Left colon (tissue), 2 donors: Measurements from ENCODE around the gene ARHGAP24. TPM values are rescaled to one million over a fixed set of nuclear protein-coding genes. Genes with fewer than 3 reads are reported as not detected.
"Not testable (repeated sequence)": the region's sequence is repeated elsewhere in the genome, so short reads cannot be mapped to it uniquely, and the experiment has no call there.

Experiments
- ATAC-seq: fragments of 200-7000 bp; cut with Tn5 transposase; one replicate; pipeline ENCODE4 v1.9.1; 2020; ENCODE audit warnings: mild to moderate bottlenecking, moderate library complexity
- DNase-seq, 2 donors: peaks; one replicate each; pipeline ENCODE4 v3.0.0-alpha.2; 2020
- intact Hi-C, 2 donors: fragments of 100-400 bp; cut with DNase I in 1 of 2; cut with micrococcal nuclease in 1 of 2; formaldehyde crosslinking; loops; one replicate each; pipeline versions ENCODE4 v1.11.2 to v1.14.0; 2022; cut with DNase I, micrococcal nuclease
- total RNA-seq, 2 donors: library from RNA; stranded (reverse); fragmentation: NEBNext Ultra II Directional; extraction: Animal tissue kit (Norgen Biotek cat#: 25700); gene quantifications; one replicate each; pipeline ENCODE4 v1.2.1, GENCODE V29; 2021
- donor health status: DM: no; HTN: no; CAD: no.
- donor health status: DM: yes; HTN: yes; CAD: no.

Gene ARHGAP24
- total RNA-seq, 2 donors from 2014 or later, result 6.0 to 7.0 TPM

DNA sequence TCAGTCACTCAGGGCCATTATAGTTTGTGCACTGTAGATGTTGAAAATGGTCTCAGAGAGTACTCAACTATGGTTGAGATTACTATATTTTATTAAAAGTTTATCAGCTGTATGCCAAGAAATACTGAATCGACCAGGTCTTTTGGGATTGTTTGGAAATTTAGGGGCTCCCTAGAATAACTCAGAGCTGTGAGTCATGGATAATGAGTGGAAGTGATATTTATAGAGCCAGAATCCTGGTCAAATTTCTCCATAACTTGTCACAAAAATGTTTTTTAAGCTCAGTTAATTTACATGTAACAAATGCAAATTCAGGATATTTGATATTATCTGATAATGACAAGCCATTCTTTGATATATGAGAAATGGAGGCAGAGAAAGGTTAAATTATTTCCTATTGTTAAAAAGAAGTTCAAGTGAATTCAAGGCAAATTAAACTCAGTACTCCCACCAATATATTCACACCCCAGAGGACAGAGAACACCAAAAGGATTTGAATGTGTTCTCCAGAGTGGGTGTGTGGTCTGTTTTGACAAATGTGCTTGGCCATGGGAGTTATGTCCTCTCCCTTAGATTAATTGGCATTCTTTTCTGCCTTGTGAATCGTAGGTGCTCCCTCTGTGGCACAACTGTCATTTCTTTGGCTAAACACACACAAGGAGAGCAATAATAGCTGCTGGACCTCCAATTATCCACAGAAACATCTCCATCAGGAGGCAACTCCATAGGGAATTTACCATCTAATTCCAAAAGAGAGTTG is 37.7 kb downstream of the ARHGAP24 start:
- intact Hi-C loops, result no loop called here
- ATAC-seq (no peak), DNase-seq (no peak)

DNA sequence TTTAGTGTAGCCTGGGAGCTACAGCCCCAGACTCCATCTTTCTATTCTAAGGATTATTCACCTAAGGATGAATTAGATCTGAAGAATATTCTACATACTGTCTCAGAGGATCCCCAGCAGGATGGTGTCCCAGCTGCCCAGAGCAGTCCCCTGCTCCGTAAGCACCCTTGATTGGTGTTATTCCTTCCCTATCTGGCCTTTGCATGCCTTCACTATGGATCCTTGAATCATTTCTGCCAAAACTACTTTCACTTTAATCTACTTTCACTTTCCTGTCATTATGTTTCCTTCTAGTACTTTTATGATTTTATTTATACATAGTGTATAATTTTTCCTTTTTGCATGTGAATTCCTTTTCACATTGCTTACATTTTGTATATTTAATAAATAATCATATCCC is 39.2 kb downstream of the ARHGAP24 start:
- intact Hi-C loops, result no loop called here
- DNase-seq (no peak), ATAC-seq (peak; percentile 56)

DNA sequence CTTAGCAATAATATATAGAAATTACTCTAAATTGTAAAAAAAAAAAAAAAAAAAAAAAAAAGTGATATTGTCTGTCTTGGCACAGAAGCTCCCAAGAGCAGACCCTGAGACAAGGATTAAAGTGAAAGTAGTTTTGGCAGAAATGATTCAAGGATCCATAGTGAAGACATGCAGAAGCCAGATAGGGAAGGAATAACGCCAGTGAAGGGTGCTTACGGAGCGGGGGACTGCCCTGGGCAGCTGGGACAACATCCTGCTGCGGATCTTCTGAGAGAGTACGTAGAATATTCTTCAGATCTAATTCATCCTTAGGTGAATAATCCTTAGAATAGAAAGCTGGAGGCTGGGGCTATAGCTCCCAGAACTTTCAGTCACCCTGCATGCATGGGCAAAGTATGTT is 39.8 kb downstream of the ARHGAP24 start:
- no peak for ATAC-seq
- no peak for DNase-seq
- intact Hi-C loops, result no loop called here

DNA sequence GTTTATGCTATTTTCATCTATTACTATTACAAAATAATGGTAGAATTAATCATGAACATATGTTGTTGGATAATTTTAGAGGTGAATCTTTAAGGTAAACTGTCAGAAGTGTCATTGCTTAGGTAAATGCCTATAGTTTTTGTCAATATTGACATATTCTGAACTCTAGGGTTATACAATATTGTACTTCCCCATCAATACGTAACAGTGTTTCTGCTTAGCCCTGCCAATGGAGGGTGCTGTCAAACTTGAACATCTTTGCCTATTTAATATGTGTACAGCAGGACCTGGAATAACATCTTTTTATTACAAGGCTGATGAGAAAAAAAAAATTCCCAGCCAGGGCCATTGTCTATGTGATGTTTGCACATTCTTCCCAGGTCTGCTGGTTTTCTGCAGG is 40.8 kb downstream of the ARHGAP24 start:
- intact Hi-C loops, result no loop called here
- DNase-seq (no peak), ATAC-seq (peak; percentile 55)

DNA sequence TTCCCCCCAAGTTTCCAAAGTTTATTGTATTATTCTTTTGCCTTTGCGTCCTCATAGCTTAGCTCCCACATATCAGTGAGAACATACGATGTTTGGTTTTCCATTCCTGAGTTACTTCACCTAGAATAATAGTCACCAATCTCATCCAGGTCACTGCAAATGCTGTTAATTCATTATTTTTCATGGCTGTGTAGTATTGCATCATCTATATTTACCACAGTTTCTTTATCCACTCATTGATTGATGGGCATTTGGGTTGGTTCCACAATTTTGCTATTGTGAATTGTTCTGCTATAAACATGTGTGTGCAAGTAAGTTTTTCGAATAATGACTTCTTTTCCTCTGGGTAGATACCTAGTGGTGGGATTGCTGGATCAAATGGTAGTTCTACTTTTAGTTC is 43.6 kb downstream of the ARHGAP24 start:
- DNase-seq, intact Hi-C loops: not testable (repeated sequence)

DNA sequence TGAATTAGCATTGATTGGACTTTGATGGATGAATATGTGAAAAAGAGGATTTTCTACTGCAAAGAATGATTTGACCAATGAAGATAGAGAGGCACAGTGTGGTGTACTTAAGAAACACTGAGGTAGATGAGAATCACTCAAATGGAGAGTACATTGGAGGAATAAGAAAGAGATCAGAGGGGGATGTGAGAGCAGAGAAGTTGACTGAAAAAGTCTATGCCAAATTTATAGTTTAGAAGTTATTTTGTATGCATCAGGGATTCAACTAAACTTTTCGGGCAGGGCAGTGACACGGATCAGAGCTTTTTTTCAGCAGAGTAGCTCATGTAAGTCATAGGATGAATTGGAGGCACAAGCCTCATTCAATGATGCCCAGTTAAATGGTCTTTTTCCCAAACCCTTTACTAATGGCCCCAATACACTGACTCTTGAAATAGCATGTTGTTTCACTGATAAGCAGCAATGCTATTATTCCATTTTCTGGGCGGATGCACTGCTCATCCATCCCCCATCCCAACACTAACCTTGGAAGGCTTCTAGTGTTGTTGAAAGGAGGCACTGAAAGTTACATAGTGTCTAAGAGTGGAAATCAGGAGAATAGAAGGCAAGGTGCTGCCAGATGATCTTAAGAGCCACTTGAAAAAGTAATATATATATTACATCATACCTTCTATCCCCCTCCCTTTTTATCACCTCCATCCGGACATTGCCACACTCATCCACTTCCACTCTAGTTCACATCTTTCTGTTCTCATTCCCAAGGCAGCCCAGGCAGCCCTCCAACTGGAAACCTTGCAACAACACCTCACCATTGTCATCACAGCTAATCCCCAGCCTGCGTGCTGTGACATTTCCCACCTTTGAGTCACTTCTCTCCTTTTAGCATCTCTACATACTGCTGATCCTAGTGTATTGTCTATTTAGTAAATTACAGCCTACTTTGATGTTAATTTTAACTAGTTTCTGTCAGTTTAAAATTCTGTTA is 46.1 kb downstream of the ARHGAP24 start:
- DNase-seq, result no peak
- intact Hi-C loops, result no loop called here
- no peak for ATAC-seq

More for the DNA sequence above, 43.6 kb downstream of the ARHGAP24 start:
- ATAC-seq, result not testable (repeated sequence)

DNA sequence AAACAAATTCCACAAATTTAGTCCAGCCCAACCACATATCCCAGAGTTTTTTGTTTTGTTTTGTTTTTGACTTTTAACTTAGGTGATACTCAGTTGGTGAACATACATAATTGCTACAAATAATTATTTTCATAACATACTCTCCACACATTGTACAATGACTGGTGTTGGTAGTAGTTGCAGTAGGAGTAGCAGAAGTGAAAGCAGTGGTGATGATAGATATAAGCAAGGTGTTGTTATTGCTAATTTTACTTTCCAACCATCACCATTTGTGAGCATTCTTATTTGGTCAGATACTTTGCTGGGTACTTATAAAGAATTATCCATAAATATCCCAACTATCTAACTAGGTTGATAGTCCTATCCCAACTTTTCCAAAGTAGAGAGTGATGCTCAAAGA is 47.3 kb downstream of the ARHGAP24 start:
- DNase-seq (no peak), ATAC-seq (no peak)
- intact Hi-C loops, result no loop called here

DNA sequence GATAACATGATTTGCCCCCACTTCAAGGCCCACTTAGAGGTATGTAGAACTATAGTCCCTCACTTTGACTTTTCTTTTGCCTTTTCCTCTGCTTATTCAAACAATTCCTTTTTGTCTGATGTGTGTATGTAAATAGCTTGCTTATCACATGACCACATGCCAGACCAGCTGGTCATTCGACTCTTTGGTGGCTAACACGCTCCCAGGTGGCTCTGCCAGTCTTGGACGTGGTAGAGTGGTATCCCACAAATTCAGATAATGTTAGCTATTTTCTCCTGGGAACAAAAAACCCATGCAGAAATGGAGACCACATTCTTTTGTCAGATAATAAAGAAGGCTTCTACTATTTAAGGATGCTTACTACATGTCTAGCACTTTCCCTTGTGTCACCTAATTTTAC is 47.9 kb downstream of the ARHGAP24 start:
- ATAC-seq (no peak), DNase-seq (no peak)
- intact Hi-C loops, result no loop called here

DNA sequence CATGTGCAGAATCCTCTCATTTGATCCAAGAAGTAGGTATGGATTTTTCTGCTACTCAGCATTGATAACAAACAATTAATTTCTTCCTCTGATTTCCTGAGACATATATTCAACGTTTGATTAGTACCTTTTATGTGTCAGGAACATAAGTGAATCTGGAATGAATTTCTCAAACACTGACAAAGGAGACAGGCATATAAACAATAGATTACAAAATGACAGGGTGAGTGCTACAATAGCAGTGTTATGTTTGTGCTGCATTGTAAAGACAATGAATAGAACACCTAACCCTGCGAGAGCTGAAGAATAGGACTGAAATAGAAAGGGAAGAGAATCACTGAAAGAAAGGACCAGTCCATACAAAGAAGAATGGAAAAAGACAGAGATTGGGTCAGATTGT is 52.9 kb downstream of the ARHGAP24 start:
- no peak for DNase-seq
- no peak for ATAC-seq
- intact Hi-C loops, result no loop called here

DNA sequence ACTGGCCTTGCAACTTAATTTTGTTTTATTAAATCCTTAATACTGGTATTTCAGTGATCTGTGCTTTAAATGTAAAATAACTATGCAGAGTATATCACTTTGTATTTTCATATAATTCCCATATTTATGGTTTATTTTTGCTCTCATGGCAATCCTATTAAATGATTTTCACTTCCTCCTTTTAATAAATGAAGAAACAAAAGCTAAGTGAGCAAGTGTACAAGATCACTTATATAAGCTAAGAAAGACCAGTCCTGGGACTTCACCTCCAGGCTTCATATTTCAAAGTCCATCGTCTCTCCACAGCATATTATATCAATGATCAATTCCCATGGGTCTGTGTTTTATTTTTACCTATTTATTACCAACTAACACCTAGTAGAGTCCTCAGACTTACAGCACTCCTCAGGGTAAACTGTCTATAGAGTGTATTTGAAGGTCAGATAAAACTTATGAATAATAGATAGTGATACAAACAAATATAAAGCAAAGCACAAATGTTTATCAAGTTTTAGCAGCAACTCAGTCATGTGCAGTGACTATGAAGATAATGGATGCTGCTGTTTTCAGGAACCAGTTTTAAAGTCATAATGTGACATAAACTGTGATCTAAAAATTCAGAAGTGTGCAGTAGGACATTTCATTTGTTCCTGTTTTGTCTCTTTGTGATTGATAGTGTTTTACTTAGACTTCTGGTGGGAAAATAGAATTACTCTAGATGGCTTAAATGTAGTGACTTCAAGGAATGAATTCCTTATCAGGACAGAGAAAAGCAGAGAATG is 56.8 kb downstream of the ARHGAP24 start:
- no peak for ATAC-seq
- intact Hi-C loops, result no loop called here
- DNase-seq, result no peak

DNA sequence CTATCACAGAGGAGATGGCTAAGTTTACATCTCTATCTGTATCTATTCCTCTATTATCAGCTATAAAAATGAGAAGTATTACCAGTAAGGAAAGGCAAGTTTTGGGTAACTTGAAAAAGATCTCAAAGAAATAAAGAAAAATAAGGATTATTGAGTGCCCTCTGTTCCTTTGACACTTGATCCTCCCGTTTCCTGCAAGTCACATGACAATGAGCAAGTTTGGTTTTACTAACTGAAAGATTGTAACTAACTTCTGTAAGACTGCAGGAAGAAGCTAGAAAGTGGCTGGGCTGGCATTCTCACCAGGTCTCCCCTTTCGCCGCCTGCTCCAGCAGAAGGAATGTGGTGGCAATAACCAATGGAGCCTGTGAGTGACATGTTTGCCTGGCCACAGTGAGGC is 59.2 kb downstream of the ARHGAP24 start:
- DNase-seq (no peak), ATAC-seq (no peak)
- intact Hi-C loops, result no loop called here

DNA sequence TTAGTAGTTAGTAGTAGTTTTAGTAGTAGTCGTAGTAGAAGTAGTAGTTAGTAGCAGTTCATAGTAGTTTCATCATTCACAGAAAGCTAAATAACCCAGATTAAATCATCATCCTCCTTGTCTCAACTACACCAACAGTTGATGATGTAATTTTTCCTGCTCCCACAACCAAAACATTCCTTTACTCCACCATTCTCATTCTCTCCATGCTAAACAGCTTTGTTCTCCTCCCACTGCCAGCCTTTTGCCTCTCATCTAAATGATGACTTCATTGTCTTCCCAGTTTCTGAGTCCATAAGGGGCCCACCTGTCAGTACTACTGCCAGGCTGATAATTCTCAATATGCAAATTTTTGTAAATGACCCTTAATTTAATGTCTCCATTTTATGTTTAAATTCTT is 68.9 kb downstream of the ARHGAP24 start:
- no peak for ATAC-seq
- no peak for DNase-seq
- intact Hi-C loops, result no loop called here

DNA sequence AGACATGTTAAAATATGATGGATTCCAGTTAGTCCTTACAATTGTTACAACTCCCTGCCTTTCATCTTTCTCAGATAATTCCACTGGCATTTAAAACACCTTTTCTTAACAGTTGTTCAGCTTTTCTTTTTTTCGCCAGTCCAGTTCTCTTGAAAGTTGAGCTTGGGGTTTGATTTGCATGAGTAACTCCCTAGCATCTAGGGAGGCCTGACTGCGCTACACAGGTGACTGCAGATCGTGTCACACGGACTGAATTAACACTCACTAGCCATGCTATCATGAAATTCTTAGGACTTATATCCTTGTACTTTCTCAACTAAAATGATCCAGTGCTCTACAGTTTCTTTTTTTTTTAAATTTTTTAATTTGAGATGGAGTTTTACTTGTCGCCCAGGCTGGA is 69.8 kb downstream of the ARHGAP24 start:
- DNase-seq (no peak), ATAC-seq (no peak)
- intact Hi-C loops, result no loop called here

DNA sequence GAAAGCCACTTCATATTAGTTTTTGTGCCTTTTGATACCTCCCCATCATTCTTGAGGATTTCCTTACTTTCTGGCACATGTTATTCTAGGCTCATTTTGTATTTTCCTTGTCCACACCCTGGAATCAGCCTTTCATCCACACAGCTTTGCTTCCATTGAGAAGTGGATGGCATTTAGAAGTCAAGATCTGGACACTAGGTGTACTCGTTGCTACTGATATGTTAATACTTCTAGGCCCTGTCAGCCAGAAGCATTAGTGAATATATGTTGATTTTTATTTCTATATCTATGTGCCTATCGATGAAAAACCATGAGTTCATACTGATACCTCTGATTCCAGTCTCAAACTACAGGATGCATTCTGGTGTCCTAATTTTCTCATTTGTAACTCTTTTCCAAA is 73.2 kb downstream of the ARHGAP24 start:
- no peak for DNase-seq
- intact Hi-C loops, result no loop called here
- ATAC-seq, result no peak

DNA sequence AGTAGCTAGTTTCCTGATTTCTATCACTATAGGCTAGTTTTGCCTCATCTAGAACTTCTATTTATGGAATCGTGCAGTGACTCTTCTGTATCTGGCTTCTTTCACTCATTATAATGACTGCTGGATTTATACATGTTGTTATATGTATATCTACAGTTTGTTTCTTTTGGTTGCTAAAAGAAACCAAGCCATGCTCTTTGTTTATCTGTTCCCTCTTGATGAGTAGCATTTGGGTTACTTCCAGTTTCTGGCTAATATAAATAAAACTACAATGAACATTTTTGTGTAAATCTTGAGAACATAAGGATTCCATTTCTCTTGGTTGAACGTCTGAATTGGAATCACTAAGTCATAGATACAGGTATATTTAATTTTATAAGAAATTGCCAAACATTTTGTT is 73.9 kb downstream of the ARHGAP24 start:
- no peak for ATAC-seq

DNA sequence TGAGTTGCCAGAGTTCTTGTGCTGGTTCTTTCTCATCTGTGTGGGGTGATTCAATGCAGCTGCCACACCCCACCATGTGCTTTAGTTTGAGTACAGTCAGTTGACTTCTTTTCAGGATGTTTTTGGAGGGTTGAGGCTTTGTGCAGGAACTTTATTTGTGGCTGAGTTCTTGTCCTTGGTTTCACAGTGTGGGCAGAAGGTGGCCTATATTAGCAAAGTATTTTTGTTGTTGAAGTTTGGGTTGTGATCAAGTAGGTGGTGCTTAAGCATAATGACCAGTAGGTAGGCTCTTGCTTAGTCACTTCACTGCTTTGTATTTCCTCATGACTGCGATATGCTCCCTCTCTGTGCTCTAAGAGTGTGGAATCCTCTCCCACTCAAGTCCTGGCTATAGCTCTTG is 80.3 kb downstream of the ARHGAP24 start:
- intact Hi-C loops, result no loop called here
- no peak for ATAC-seq
- DNase-seq, result no peak

More for the DNA sequence above, 73.9 kb downstream of the ARHGAP24 start:
- intact Hi-C loops, result no loop called here
- DNase-seq, result no peak

DNA sequence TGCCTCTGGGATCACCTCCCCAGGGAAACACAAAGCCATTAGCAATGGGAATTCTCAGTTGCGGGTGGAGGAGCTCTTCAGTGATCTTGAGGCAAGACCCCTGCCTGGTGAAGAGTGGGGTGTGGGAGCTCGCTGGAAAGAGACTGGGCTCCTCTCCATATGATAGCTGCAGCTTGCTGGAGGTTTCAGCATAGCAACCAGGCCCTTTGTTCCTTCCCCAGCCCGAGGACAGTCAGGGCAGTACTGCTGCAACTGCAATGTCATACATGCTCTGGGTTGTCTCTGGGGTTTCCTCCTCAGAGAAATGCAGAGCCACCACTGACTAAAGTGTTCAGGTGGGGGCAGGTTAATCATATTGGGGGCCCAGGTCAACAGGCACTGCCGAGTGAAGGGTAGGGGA is 81.3 kb downstream of the ARHGAP24 start:
- ATAC-seq, result no peak
- intact Hi-C loops, result no loop called here
- DNase-seq, result no peak

DNA sequence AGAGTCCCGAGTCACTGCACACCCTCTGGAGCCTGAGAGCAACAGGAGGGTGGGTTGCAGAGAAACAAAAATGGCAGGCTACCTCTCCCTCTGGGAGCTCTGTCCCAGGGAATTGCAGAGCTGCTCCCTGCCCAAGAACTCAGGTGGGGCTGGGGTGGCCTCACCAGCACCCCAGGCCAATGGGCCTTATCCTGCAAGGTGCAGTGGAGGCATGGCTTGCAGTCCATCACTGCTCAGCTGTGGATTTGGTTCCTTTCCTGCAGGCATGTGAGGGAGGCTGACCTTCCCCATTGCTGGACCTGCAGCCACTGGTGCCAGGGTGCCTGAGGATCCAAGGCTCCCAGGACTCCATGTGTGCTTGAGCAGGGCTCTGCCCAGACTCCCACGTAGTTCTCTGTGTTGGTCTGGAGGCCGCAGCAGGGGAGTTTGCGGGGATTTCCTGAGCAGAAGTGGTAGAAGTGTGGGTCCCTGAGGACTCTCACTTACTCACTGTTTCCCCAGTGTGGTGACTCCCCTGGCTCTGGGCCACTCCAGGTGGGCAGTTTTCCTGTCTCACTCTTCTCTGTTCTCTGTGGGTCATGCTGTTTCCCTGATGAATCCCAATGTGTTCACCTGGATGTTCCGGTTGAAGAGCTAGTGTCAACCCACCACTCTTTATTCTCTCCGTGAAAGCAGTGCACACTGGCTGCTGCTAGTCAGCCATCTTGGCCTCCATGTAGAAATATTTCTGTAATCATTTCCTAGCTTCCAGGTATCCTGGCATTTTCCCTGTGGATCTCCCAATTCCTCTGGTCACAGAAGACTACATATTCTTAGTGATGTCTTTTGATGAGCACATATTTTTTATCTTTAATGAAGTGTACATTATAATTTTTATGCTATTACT is 82.3 kb downstream of the ARHGAP24 start:
- DNase-seq (peak in 1 of 2 donors; percentile 5), ATAC-seq (no peak)
- intact Hi-C loops, result no loop called here
